Measurements from ENCODE around the gene ZDHHC20.

ZDHHC20 gene

DNA sequence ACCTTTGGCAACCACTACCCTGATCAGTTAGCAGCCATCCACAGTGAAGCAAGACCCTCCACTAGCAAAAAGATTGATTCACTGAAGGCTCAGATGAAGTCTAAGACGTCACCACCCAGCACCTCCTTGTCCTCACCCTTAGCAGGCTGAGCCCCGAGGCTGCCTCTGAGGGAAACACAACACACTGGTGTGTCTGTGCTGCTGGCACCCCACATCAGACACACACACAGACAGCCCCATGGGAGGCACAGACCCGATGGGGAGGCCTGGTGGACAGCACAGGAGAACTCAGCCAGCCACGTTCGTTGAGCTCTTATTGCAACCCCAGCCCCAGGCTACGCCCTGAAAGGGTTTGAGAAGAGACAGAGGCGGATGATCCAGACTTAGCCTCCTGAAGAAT, 94.7 kb downstream of the ZDHHC20 start:
- in situ Hi-C loops (cut with MboI; ENCODE audit: low sequenced_read_pairs), result no loop called here

DNA sequence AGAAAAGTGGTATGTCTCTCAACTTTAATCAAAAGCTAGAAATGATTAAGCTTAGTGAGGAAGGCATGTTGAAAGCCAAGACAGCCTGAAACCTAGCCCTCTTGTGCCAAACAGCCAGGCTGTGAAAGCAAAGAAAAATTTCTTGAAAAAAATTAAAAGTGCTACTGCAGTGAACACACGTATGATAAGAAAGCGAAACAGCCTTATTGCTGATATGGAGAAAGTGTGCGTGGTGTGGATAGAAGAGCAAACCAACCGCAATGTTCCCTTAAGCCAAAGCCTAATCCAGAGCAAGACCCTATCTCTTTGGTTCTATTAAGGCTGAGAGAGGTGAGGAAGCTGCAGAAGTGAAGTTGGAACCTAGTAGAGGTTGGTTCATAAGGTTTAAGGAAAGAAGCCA, 96.4 kb downstream of the ZDHHC20 start:
- in situ Hi-C loops (cut with MboI; ENCODE audit: low sequenced_read_pairs), result no loop called here

DNA sequence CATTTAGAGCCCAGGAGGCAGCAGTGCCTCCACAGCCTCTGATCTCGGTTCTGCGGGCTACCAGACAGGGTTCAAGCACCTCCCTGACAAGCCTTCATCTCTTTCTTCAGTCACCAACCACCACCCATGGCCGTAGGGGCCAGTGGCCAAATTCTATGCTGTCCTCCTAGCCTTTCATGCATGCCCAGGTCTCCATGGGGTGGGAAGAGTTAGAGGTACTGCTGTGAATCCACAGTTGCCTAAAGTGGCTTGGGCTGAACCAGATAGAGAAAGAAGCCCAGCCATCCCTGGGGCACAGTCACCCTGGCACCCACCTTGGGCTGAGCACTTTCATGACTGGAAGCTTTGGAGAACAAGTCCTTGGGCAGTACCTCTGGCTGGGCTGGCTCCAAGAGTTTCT, 97.4 kb downstream of the ZDHHC20 start:
- in situ Hi-C loops (cut with MboI; ENCODE audit: low sequenced_read_pairs), result no loop called here

DNA sequence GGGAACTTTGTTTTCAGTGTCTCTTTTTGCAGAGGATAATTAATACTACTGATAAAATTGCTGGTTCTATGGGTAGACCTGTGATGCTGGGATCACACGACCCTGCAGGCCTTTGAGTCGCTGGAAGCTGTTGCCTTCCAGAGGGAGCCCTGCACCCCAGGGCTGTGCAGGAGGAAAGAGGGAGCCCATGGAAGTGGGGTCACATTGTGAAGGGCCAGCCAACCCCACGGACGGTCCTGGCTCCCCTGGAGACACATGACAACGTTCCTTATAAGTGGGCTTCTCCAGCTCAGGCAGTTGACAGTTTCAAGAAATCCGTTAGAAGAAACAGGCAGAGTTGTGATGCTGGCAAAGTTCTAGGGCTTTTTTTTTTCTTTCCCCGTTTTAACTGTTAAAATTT, 98.0 kb downstream of the ZDHHC20 start:
- in situ Hi-C loops (cut with MboI; ENCODE audit: low sequenced_read_pairs), result no loop called here

DNA sequence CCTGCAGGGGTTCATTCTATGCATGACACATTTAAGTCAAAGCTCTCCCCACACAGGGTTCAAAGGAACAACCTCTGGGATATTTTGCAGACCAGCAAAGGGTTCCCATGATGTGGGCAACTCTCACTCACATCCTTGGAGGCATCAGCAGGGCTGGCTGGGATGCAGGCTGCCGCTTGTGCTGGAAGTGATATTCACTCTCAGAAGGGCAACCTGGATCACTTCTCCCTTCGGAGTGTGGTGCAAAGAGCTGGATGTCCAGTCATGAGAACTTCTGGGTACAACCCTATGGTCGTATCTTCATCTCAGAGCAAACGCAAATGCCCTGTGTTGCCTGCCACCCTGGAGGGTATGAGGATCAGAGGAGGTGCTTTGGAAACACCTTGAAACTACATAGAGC, 98.6 kb downstream of the ZDHHC20 start:
- in situ Hi-C loops (cut with MboI; ENCODE audit: low sequenced_read_pairs), result no loop called here

DNA sequence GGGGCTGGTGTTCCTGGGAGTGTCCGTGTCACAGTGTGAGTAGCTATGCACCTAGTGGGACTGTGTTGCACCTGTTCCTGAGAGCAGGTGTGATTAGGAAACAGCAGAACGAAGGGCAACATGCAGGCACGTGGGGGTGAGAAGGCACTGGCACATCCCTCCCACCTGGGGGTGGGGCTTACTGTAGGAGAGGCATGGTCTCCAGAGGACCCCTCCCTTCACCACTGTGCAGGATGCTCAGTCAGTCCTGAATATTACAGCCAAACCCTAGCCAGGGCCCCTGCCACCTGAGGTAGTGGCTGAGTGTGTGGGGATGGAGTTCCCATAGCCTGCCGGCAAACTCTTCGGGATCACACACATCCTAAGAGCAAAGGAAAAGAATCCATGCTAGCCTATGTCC, 99.2 kb downstream of the ZDHHC20 start:
- in situ Hi-C loops (cut with MboI; ENCODE audit: low sequenced_read_pairs), result no loop called here

DNA sequence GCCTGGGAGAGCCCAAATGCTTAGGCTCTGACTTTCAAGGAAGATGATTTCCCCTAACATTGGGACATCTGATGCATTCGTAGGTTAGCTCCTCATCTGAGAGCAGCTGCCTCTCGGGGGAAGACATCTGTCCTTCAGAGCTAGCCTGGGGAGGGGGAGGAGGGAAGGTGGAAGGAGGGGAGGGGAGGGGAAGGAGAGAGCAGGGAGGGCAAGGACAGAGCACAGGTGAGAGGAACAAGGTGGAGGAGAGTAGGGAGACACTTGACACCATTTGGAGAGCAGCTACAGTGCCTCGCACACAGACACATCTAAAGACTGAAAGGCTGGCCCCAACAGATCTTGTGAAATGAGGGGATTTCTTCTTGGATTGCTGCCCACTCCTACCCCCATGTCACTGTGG, 103.8 kb downstream of the ZDHHC20 start:
- in situ Hi-C loops (cut with MboI; ENCODE audit: low sequenced_read_pairs), result no loop called here

DNA sequence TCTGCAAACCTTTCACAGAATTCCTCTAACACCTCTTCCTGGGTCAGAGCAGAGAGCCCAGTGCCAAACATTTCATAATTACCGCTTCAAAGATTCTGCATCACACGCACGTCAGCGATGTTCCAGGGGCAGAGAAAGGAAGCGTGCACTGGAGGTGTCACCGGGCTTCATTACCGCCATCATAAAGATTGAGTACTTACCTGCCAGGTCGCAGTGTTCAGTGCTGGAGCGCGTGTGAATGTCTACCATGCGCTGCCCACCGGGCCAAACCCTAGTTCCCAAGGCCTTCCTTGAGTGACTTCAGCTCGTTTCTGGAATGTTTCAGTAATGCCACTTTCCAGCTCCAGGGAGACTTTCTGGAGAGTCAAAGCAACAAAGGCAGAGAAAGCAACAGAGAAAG, 104.4 kb downstream of the ZDHHC20 start:
- in situ Hi-C loops (cut with MboI; ENCODE audit: low sequenced_read_pairs), result no loop called here

DNA sequence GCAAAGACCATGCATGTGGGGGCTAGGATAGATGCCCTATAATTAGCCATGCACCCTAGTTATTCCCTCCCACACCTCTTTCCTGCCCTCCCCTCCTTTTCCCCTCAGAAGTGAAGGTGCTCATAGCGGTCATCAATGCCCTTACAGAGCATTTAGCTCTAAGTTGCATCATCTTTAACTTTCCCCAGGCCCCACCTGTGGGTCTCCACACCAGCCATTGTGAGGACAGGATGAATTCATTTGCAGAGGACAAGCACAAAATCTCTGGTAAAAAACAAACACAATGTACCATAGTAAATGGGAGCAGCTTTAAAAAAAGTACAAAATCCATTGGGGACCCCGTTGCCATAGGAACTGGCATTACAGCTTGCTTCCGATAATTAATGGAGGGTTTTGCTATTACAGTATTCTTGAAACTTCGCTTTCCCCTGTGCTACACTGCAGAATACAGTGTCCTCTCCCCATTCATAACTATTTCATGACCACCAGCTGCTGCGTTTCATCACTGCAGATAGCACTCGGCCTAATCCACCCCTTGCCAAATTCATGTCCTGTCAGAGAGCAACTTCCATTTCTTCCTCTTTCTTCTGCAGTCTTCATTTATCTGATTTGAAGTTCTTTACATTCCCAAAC, 110.5 kb downstream of the ZDHHC20 start:
- in situ Hi-C loops (cut with MboI; ENCODE audit: low sequenced_read_pairs), result no loop called here

DNA sequence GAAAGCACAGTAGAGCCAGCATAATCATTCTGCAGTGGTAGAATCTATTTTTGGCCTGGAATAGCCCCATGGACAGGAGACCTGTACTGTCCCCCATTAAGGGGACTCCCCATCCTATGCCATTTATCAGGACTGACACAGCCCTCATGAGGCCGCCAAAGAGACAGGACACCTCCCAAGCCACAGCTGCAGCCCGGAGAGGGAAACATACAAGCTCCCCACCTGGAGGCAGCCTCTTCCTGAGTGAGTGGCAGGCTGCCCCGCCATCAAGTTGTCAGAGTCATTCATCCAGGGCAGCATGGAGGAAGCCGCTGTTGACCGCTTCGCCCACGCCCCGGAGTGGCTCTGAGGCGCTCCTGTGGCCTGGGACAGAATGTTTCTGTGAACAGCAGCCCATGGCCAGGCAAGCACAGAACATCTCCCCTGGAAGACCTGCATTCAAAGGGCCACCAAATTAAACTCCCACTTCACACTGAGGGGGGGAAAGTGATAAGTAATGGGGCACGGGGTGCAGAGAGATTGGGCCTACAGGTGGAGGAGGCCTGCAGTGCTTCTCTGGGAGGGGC, 111.3 kb downstream of the ZDHHC20 start:
- in situ Hi-C loops (cut with MboI; ENCODE audit: low sequenced_read_pairs), result no loop called here

DNA sequence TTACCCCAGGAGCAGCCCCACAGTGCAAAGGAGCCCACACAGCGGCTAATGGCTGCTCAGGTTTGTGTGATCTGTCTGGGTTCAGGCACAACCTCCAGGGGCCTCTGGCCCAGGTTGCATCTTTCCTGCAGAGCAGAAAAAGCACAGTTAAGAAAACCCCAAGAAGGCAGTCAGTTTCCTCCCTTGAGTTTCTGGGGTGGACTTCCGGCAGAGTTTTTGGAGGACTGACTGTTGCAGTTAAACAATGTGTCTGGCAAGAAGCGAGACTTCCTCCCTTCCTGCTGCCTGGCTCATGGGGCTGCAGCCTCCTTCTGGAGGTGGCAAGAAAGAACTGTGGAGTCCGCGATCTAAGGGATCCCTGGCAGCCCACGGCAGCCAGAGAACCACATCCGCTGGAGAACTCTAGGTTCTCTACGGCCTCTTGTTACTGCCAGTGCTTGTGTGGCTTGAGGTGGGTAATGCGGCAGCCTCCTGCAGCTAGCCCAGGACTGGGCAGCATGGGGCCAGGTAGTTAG, 114.4 kb downstream of the ZDHHC20 start:
- in situ Hi-C loops (cut with MboI; ENCODE audit: low sequenced_read_pairs), result no loop called here

DNA sequence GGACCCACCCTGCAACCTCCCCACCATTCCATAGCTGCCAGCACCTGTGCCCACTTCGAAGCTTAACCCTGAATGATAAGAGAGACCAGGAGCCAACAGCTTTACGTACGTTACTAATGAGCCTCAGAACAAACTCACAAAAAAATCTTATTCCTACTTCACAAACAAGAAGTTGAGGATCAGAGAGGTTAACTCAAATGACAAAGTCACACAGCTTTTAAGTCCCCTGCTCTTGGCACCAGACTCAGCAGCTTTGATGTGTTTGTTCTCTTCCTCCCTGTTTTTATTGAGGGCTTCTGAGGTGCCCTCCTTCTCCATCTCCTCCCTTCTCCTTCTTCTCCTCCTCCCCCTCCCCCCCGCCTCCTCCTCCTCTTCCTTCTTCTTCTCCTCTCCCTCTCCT, 115.4 kb downstream of the ZDHHC20 start:
- in situ Hi-C loops (cut with MboI; ENCODE audit: low sequenced_read_pairs), result no loop called here

DNA sequence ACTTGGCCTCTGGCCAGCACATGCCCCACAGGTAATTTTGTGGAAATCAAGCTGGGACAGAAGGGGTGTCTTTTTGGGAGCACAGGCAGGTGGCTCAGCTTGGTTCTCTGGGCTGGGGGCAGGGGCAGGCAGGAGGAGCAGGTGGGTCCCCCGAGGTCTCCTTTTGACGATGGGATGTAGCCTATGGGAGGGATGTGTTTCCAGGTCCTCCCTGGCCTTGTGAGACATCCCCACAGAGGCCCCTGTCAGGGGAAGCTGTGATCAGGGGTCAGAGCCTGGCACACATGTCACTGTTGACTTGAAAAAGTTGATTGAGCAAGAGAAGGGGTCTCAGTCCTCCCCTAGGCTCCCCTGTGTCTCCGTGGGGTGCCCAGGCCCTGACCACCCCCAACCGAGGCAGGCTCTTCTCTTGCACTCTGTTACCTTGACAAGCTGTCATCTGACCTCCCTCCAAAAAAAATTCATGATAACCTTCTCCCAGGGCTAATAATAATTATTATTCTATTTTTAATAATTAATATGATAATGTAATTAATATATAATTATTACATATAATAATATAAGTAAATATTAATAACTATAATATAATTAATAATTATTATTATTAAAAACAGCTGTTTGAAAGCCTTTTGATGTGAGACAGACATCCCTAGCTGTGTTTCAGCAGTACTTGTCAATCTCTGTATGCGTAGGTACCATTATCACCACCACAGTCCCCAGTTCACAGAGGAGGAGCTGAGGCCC, 116.2 kb downstream of the ZDHHC20 start:
- in situ Hi-C loops (cut with MboI; ENCODE audit: low sequenced_read_pairs), result no loop called here

DNA sequence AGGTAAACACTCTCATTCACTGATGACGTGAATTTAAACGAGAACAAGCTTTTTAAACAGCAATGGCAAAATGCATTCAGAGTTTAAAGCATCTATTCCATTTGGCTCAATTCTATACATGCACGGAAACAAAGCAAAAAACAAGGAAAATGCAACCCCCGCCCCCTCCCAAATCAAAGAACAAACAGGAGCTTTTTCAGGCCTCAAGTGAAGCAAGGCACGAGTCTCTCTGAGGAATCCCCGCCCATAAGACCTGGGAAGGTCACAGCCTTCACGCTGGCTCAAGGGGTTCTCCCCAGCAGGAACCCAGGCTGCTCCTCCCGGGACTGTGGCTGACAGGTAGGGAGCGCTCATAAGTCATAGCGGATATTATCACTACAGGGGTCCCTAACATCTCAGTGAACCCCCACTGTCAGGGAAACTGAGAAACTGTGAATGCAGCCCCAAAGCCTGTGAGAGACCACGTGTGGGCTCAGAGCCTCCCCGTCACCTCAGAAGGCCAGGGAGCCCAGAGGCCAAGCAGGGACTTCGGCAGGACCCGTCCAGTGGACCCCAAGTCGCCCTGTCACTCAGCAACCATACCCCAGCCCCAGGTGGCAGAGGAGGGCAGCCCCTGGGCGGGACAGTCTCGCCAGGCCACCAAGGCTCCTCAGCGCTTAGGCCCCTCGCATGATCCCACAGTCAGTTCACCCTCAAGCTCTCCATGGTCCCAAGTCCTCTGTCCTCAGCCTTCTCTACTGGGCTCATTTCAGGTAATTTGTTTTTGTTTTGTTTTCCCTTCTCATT, 117.3 kb downstream of the ZDHHC20 start:
- in situ Hi-C loops (cut with MboI; ENCODE audit: low sequenced_read_pairs), result no loop called here

DNA sequence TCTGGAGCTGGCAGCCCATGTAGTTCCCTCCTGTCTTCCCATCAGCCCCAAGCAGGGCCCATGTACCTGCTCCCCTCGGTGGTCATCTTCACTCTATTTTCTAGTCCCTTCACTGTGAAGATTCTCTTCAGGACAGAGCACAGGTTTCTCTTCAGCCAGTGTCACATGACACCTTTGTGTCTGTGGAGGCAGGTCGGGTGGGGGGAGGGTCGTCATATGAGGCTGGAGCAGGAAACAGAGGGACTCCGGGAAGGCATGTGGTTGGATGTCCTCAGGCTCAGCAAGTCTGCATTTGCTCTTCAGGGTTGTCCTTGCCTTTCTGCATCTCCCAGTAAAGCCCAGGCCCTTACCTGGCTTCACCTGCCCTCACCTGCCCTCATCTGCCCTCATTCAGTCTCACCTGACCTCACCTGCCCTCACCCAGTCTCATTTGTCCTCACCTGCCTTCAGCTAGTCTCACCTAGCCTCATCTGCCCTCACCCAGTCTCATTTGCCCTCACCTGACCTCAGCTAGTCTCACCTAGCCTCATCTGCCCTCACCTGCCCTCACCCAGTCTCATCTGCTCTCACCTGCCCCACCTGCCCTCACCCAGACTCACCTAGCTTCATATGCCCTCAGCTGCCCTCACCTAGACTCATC, 120.3 kb downstream of the ZDHHC20 start:
- in situ Hi-C loops (cut with MboI; ENCODE audit: low sequenced_read_pairs), result no loop called here

DNA sequence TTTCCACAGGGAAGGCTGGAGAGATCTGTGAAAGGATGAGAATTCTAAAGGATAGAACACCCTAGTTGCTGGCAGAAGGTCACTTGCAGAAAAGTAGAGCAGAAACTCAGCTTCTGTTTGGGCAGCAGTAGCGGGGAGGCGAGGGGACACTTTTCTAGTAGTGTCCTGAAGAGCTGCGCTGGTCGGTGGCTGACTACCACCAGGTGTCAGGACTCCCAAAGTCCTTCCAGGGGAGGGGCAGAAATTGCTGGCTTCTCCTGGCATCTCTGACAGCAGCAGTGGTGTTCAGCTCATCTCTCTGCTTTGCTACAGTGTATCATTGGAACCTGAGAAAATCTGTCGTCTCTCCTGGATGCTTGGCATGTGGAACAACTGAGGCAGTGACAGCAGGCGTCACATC, 120.9 kb downstream of the ZDHHC20 start:
- in situ Hi-C loops (cut with MboI; ENCODE audit: low sequenced_read_pairs), result no loop called here

DNA sequence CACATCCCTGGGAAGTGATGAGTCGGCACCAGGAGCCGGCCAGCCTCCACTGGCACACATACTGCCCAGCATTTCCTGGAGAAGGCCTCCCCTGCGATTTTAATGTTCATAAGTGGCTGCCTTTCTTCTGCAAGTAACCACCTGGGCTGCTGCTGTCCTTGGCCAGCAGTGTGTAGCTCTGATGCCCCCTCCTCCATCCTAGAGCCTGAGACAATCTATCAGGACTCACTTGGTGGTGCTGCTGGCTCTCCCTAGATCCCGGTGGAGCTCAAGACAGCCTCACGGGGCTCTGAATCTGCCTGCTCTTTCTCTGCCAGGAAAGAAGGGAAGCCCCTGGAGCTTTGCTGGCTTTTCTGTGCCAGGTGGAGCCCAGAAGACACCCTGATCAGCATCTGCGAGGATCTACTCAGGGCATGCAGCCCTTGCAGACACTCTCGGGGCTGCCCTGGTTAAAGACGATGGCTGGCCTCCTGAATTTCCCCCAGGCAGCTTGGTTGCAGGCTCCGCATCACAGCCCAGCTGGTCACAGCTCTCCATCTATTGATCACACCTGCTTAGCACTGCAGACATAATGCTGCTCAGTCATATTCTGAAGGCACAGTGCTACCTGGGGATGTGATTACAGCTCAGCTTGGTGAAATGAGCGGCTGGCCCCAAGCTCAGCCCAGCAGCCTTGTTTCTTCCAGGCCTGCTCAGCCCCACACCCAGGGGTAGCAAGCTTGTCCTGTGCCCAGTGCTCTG, 122.3 kb downstream of the ZDHHC20 start:
- in situ Hi-C loops (cut with MboI; ENCODE audit: low sequenced_read_pairs), result no loop called here

DNA sequence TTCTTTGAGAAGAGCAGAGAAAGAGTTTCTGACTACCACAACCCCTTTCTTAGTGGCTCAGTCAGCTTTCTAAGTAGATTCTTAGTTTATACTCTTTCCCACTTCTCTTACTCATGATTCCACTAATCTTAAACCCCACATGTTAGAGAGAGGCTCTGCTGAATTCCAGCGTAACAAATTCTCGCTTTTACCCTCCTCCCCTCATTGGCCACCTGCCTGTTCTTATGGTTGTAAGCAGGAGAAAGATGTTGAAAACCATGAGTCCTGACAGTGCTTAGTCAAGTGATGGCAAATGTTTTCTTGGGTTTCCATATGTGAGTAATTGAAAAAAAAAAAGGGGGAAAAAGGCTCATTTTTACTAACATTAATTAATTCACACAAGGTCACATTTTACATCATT, 125.9 kb downstream of the ZDHHC20 start:
- in situ Hi-C loops (cut with MboI; ENCODE audit: low sequenced_read_pairs), result no loop called here

DNA sequence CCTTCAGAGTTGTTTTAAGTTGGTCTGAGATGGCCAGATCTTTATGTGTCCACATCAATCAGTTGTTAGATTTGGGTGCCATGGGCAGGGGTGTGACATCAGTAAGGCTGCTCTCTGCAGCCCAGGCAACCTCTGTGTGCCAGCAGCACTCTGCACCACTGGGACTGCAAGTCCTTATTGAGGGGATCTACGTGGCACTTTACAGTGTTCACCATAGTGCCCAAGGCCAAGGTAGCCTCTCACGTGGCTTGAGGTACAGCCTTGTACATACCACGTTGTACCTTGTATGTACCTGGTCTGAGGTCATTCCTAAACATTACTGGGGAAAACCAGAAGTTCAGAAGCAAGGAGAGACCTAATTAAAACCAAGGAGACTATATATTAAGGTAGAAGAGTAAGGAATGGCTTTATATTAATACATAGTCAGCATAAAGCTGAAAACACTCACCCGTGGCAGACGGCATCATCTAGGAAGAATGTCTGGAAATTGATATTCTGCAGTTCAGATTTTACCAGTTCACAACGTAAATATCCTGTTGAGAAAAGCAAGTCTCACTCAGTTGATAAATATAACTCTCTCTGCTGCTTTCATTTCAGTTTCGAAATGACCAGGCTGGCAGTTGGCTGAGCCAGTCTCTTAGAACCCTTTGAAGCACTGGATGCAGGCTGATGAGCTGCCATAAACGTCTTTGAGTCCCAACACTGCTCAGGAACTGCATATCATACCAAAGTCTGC, 128.8 kb downstream of the ZDHHC20 start:
- in situ Hi-C loops (cut with MboI; ENCODE audit: low sequenced_read_pairs), result no loop called here

Measured in hTERT RPE-1 (cell line).